HG03066 (cell line): ENCODE results near the gene CRYBG2.
A peak's percentile ranks its signal among the peaks of the same experiment; 100 is the strongest.
"Not testable (repeated sequence)": the region's sequence is repeated elsewhere in the genome, so short reads cannot be mapped to it uniquely, and the experiment has no call there.

ENCODE experiments used
- ATAC-seq: cut with Tn5 transposase; IDR thresholded peaks from one replicate; pipeline ENCODE4 v1.9.1; 2021; ENCODE audit warnings: low read depth; ENCODE audit not compliant: unreplicated experiment

CRYBG2 gene

DNA sequence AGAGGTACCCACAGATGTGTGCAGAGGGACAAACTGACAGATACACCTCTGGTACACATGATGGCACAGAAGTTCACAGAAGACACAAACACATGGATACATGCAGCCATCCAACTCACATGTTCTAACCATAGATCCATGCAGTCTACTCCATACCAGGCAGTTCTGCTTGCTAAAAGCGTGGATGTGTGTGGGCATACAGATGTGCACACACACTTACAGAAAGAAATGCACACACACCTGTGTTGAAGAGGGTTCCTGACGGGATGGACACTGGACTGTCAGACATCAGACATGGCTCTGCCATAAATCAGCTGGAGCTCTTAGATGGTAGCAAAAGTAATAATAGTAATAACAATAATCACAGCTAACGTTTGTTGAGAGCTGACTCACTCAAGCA is 29.4 kb downstream of the CRYBG2 start:
- ATAC-seq, result no peak

DNA sequence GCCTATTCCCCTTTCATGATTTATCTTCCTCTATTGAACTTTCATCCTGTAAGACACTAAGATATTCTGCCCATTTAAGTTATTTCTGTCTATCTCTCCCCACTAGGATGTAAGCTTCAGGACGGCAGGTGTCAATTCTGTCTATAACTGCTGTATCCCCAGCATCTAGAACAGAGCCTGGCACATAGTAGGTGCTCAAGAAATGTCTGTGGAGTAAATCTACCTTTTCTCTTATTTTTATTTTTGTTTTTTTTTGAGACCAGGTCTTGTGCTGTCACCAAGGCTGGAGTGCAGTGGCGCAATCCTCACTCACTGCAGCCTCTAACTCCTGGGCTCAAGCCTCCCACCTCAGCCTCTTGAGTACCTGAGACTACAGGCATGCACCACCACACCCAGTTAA is 30.5 kb downstream of the CRYBG2 start:
- no peak for ATAC-seq

DNA sequence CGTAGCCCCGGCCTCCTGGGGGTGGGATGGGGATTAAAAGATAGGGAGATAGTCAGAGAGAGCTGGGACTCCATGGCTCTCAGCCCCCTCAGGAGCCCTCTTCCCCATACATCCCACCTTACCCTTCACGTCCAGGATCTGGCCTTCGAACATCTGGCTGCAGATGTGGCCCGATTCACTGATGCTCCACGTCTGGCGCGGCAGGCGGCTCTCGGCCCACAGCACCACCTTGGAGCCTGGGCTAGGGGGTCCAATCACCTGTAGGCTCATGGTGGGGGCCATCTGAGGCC is 31.9 kb downstream of the CRYBG2 start:
- no peak for ATAC-seq

DNA sequence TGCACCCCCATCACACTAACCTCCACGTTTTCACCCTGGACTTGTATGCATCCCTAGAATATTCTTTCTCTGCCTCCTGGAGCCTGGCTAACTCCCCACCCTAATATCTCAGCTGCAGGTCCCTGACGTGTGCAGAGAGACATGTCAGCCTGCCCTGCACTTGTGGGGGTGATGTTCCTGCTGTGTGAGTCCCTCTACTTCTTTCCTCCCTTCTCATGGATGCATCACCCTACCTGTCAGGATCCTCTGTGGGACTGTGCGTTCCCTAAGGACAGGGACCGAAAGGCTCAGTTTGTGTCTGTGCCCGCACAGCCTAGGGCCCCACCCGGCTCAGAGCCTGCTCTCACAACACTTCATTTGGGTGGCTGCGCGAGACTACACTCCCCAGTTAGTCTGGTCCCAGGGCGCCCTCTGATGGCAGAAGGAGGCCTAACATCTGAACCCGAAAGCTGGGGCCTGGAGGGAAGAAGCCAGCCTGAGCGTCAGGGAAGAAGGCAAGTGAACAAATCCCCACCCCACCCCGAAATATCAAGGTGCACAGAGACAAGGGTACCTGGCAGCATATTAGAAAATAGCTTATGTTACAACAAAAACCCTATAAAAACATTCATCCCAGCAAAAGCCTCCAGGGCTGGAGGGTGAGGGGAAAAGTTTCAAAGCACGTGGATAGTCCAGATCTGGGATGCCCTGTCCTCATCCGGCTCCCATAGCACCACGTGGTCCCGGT is 32.5 kb downstream of the CRYBG2 start:
- peak; percentile 37 for ATAC-seq

DNA sequence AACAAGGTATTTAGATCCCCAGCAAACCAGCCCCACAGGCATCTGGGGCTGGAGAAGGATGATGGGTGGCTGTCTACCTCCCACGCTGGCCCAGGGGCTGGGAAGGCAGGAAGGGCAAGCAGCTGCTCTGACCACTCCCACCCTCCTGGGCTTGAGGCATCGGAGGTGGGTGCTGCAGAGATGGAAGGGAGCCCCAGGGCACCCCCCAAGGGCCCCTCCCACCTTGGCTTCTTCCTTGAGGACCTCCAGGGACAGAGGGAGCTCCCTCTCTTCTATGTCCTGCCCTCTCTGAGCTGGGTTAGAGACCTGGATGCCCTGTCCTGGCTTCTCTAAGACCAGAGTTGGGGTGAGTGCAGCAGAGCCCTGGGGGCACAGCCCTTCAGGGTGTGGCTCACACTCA is 33.0 kb downstream of the CRYBG2 start:
- no peak for ATAC-seq

DNA sequence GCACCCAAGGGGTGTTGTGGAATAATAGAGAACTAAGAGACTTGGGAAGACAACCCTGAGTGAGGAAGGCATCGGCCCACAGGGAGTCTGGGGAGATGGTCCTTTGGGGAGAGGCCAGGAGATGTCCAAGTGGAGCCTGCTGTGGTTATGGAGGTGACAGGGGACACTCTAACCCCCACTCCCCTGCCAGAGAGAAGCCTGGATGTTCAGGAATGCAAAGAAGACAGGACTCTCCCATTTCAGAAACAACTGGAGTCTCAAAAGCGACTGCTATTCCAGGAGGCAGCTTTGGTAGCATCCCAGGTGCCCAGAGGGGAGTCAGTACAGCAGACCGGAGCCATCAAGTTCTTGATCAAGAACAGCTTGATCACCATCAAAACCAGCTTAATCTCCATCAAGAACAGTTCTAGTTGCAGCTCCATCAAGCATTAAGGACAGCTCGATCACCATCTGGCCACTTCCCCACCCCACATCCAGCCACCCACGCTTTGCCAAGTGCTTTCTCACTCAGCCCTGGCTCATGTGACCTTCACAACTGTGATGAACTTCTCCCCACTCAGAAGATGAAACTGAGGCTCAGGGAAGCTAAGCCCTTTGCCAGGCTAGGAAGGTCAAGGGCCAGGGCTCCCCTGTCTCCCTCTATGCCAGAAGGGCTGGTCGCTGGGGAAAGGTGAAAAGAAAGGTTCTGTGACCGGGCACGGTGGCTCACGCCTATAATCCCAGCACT is 35.4 kb downstream of the CRYBG2 start:
- ATAC-seq, result no peak

DNA sequence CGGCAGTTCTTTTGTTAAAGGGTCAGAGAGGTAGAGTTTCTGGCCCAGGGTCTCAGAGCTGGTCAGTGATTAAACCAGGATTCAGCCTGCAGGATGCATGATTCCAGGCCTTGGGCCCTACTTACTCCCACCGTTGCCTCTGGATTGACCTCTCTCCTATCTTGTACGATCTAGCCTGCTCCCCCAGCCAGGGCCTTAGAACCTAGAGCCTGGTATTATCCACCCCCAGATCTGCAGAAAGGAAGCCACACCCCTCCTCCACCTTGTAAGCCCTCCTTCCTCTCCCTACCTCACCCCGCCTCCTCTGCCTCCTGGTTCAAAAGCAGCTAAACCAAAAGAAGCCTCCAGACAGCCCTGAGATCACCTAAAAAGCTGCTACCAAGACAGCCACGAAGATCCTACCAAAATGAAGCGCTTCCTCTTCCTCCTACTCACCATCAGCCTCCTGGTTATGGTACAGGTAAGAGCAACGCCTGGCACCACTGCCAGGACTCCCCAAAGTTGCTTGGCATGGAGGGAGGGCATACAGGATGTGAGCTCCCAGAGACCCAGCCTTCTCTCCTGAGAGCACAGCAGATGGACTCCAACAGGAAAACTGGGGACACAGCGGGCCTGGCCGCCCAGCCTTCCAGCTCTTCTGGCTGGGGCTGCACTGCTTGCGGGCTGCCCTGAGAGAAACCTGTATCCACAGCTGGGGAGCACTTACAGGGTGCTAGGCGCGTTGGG is 36.2 kb downstream of the CRYBG2 start, which contains the start of gene CD52:
CD52 (plus strand) TSS at position 347 of the 726 bp plus-strand sequence; CDS start at position 407, 60 bp downstream.
- ATAC-seq, result no peak

DNA sequence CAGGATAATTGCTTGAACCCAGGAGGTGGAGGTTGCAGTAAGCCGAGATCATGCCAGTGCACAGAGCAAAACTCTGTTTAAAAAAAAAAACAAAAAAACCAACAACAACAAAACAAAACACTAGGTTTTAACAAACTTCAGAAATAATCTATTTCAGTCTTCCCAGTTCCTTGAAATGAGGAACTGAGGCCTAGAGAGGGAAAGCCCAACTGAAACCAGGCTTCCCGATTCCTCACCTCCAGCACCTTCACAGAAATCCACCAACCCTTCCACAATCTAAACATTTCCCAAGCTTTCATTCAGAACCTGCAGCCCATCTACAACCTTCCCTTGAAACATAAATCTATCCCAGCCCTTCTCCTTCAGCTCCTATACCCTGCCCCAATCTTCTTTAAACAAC is 36.8 kb downstream of the CRYBG2 start:
- ATAC-seq, result no peak

DNA sequence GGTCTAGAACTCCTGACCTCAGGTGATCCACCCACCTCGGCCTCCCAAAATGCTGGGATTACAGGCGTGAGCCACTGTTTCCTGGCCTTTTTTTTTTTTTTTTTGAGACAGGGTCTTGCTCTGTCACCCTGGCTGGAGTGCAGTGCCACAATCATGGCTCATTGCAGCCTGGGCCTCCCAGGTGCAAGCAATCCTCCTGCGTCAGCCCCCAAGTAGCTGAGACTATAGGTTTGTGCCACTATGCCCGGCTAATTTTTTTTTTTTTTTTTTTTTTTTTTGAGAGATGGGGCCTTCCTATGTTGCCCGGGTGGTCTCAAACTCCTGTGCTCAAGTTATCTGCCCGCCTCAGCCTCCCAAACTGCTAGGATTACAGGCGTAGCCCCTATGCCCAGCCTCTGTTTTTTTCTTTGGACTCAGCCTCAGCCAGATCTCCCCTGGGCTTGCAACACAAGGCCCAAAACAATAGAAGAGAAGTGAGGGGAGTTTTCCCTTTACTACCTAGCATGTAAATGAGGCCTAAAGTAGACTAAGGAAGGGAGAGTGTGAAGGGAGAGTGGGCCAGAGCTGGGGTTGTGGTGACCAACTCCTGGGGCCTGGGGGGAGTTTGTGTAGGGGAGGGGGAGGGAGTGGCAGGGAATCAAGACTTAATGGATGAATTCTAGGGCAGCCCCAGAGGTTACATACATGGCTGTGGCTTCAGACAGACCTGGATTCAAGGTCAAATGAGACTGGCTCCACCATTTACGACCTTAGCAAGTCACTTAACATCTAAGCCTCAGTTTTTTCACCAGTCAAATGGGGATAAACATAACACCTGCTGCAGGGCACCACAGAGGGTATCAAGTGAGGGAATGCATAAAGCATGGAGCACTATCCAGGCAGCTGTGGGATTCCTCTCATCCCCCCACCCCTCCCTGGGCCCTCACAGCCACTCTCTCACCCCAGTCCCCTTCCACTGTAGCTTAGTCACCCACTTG is 37.8 kb downstream of the CRYBG2 start:
- no peak for ATAC-seq

DNA sequence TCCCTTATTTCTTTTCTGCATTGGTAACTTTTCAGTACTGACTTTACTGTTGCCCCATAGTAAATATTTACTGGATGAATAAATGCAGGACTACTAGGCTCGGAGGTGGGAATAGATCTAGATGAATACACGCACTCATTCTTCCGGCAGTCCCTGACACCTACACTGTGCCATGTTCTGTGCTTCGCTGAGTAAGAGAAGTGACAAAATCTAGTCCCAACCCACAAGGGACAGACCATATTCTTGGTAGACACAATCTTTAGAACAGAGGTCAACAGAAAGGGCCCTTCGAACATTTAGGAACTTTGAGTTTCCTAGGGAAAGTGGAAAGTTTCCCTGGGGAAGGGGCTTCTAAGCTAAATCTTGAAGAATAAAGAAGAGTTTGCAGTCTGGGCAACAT is 39.4 kb downstream of the CRYBG2 start:
- no peak for ATAC-seq

DNA sequence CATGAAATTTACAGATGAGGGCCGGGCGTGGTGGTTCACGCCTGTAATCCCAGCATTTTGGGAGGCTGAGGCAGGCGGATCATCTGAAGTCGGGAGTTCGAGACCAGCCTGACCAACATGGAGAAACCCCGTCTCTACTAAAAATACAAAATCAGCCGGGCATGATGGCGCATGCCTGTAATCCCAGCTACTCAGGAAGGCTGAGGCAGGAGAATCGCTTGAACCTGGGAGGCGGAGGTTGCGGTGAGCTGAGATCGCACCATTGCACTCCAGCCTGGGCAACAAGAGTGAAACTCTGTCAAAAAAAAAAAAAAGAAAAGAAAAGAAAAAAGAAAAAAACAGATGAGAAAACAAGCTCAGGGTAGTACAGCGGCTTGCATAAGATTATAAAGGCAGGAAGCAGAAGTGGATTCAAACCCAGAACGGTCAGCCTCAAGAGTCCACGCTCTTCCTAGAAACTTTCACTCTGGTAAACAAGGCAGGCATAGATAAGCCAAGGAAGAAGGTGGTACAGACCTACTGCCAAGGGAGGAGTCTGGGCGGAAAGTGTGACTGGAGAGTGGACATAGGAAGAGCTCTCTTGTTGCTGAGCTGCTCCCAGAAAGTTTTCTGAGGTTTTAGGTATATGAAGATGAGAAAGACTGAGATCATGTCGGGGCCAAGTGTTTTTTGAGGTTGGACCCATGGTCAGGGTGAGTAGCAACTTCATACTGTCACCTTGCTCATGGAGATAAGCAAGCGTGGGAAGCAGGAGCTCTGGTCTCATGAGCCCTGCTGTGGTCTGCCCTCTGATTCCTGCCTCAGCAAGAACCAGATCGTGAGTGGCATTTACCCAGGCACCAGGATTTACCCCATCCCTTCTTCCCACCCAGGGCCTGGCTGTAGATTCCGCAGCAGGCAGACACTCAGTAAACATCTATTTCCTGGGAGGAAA is 45.7 kb downstream of the CRYBG2 start:
- ATAC-seq, result not testable (repeated sequence)

DNA sequence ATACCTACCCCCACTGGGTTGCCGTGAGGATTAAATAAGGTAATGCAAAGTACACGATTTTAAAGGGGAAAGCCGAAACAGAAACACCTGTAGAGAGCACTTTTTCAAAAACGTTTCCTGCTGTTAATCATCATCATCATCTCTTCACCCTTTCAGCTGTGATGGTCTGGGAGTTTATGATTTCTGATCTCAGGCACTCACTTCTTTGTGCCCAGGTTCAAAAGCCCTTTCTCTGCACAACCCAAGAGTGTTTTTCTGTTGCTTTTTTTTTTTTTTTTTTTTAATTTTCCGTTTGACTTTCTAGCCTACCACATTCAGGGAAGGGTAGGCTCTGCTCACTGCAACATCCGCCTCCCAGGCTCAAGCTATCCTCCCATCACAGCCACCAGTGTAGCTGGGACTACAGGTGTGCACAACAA is 46.6 kb downstream of the CRYBG2 start:
- no peak for ATAC-seq

DNA sequence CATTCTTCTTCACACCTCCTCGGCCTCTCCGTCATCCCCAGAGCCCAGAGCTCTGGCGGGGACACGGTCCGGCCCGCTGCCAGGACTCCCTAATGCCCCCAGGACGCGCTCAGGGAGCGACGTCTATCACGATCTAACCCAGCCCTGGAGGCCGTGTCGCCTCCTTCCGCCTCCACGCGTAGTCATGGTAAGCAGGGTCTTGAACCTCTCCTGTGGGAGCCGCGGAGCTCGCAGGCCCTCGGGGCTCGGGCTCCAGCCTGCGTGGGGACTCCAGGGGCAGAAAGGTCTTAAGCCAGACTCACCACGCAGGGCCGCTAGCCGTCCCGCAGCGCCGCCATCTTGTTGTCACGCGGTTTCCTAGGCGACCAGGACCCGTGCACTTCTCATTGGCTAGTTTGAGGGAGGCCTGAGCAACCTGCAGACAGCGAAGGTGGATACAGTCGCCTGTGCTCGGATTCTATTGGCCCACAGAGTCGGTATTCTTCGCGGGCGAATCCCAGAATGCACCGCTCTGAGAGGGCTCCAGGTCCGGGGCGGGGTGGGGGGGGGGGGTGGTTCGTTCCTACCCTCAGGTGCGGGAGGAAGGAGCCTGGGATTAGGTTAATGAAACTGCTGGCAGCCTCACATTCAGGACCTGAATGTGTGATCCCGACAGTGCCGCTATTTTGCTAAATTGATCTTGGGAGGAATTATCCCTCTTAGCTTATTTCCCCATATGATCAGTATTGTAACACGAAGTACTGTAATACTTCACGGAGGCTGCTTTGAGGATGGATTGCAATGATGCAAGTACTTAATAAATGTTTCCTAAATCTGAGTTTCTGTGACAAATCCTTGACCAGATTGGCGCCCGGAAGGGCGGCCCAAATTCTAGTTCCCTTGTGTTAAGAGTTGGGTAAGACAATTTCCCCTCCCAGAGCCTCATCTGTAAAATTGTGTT is 47.4 kb downstream of the CRYBG2 start, which contains the start of gene UBXN11:
UBXN11 (minus strand) TSS at position 347 of the 940 bp plus-strand sequence. CDS start 3,753 bp downstream, outside the sequence.
- ATAC-seq, result peak; percentile 99

DNA sequence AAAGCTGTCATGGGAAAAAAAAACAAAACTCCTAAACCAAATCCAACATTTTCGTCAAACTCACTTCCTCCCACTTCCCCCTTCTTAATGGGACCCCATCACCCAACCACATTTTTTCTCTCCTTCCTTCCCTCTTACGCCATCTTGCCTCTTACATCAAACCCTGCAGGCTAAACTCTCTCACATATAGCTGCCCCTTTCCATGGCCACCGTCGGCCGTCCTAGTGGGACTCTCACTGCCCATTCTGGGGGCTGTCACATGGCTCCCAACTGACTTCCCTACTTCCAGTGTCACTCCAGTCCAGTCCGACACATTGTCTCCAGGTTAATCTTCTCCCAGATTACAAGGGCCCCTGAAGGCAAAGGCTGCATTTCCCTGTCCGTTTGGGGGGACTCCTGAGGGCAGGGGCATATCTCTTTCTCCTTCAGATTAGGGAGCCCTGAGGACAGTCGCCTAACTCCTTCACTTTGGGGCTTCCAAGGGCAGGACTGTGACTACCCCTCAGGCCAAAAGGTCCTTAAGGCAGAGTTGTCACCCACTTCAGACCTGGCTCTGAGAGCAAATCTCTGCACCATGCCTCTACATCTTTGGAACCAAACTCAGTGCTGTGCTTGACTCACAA is 48.2 kb downstream of the CRYBG2 start:
- ATAC-seq, result no peak

DNA sequence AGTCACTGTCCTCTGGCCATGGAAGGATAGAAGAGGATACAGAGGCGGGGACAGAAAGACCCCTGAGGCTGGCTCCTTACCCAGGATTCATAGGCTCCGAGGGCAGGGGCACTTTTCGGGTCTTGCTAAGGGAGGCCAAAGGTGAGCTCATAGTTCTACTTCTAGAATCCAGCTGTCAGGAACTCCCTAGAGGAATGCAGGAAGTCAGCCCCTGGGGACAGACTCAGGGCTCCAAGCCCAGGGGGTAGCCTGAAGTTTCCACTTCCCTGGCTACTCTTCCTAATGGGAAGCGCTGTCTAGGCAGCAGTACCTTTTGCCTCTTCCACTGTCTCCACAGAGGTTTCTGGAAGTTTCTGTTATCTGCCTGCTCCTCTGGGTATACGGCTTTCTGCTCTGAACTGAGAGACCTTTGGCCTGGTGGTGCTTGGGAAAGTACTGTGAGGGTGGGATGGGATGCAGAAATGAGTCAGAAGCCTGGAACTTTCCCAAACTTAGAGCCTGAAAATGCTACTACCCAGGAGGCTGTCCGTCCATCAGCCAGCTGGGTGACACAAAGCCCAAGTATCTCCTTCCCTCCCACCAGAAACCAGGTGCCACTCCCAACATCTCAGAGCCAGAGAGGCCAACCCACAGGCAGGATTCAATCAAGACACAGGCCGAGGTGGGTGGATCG is 51.1 kb downstream of the CRYBG2 start:
- ATAC-seq, result no peak

DNA sequence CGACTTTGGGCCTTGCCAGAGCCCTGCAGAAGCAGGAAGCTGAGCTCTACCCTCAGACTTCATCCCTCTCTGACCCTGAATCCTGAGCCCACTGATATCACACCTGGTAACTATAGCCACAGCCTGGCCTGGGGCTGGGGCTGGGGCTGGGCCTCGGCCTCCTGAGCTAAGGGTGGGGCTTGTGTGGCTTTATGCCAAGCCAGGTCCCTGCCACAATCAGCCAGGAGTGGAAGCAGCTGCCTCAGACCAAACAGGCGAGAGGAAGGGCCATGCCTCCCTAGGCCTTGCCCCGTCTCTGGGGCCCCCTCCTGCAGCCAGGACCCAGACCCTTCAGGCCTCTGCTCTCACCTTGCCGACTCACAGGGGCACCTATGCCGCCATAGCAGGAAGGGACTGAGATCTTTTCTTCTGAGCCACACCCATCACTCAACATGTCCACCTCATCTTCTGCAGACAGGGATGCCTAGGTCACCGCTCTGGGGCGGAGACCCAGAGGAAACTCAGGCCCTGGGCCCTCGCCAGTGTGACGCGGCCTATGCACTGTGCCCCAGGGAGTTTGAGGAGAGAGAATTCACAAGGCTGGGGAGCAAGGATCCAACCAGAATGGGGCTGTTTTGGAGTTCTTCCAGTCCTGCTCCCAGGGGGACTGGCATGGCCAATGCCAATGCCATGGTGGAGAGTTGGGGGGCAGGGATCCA is 53.2 kb downstream of the CRYBG2 start:
- no peak for ATAC-seq

DNA sequence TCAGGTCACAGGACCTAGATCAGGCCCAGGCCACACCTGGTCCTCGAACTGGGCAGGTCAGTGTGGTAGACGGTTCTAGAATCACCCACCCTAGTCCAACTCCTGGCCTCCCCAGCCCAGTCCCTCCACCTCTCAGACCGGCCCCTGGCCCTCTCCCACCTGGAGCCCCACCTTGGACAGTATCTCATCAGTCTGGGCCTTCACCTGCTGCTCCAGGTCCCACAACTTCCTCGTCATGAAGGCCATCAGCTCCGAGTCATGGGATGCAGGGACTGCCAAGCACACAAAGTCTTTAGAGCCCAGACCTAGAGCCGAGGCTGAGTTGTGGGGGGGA is 56.2 kb downstream of the CRYBG2 start:
- no peak for ATAC-seq
